HG02970 (cell line): ENCODE results near the gene SMIM38.

Experiments used
- ATAC-seq: cut with Tn5 transposase; IDR thresholded peaks from one replicate; pipeline ENCODE4 v1.9.1; 2021; ENCODE audit warnings: mild to moderate bottlenecking, moderate library complexity, moderate number of reproducible peaks; ENCODE audit not compliant: unreplicated experiment, low FRiP score

SMIM38 gene

DNA sequence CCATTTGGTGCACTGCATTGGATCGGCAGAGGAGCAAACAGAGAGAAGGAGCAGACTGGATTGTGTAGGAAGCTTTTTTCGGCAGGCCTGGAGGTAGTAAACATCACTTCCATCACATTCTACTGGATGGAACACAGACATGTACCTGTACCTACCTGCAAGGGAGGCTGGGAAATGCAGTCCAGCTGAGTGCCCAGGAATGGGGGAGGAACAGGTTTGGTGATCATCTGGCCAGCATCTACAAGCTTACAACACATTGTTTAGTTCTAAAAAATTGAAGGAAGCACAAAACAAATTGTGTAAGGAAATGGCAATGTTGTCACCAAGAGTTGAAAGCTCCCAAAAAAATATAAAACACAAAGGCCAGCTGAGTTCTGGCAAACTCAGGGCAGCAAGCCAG lies 19.1 kb downstream of the SMIM38 start:
- no peak for ATAC-seq

GRCh38 chr11:69178819-69179482 lies 23.2 kb downstream of the SMIM38 start:
- ATAC-seq, result no peak

DNA sequence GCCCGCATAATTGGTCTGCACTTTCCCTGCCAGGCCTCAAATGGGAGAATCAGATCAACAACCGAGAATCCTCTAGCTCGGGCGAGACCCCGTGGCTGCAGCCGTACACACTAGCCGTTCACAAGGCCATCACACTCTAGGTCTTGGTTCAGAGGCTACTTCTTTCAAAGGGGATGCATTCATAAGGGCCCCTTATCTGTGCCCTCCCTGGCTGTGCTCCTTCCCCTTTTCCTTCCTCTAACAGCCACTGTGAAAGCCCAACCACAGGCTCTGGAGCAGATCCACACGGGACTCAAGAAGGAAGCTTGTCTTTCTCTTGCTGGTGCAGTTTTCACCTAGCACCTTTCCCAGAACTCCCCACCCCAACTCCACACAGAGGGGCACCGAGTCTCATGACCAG lies 24.5 kb downstream of the SMIM38 start:
- ATAC-seq, result no peak

DNA sequence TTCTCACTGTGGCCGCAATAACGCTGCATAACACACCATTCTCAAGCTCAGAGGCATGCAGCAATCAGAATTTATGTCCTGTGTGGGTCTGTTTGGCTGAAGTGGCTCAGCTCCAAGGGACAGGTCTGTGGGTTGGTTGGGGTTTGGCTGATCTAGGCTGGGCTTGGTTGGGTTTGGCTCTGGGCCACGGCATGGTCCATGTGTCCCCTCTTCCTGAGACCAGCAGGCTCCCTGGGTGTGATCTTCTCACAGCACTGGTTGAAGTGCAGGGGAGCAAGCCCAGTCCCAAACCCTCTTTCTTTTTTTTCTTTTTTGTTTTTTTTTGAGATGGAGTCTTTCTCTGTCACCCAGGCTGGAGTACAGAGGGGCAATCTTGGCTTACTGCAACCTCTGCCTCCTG lies 25.0 kb downstream of the SMIM38 start:
- no peak for ATAC-seq

- no peak for ATAC-seq
These were observed 27.9 kb downstream of the SMIM38 start for GRCh38 chr11:69183613-69184012.

- ATAC-seq, result no peak
These were observed 30.9 kb downstream of the SMIM38 start for GRCh38 chr11:69186316-69187260.

- ATAC-seq, result no peak
These were observed 31.9 kb downstream of the SMIM38 start for GRCh38 chr11:69187540-69188065.

DNA sequence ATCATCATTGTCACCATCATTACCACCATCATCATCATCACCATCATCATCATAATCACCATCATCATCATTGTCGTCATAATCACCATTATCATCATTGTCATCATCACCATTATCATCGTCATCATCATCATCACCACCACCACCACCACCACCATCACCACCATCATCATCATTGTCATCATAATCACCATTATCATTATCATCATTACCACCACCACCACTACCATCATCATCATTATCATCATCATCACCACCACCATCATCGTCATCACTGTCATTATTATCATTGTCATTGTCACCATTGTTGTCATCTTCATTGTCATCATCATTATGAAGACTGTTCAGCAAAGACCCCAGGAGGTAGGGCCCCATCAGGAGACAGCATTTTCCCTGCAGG lies 33.3 kb downstream of the SMIM38 start:
- ATAC-seq, result no peak

DNA sequence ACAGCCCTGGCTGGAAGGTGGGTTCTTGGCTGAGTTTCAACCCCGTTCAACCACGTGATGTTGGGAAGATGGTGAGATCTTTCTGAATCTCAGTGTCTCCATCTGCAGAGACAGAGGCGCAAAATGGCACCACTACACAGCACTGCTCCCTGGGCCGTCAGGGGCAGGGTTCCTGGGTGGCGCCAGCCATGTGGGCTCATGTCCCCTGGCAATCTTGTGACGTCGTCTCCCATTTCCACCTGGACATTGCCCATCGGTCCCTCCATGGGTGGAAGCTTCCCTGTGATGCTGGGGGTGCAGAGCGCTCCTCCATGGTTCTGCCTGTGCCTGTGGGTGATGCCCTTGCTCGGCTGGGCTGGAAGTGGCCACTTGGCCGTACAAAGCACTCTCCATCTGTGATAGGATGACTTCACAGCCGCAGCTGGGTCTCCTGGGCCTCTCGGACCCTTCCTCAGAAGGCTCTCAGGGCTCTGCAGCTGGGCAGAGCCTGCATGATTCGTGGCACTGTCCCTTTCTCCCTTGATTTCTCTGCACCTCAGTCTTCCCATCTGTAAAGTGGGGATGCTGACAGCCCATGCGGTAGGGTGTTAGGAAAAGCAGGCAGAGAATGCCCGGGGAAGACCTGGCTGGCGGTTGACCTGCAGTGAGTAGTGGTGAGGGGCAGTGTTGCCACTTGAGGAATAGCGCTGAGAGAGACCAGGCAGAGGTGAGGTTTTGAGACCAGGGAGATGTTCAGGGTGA lies 35.2 kb downstream of the SMIM38 start:
- no peak for ATAC-seq

DNA sequence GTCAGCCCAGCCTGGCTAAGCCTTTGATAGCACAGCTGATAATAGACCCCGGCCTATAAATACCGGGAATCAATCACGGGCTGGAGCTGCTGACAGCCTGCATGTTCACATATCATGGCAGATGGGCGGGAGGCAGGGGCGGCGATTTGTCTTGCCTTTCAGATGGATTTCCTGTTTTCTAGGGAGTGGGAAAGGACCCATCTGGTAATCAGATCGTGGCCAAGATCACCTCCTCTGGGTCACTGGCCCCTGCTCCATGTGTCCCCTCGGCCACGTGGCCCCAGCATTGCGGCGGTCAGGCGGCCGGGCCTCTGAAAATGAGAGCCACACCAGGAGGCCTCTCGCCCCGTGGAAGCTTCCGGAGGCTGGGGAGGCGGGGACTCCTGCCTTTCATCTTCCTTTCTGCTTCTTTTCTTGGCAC lies 36.6 kb downstream of the SMIM38 start:
- ATAC-seq, result no peak

GRCh38 chr11:69193151-69193550 lies 37.4 kb downstream of the SMIM38 start:
- no peak for ATAC-seq

GRCh38 chr11:69193629-69194028 lies 37.9 kb downstream of the SMIM38 start:
- ATAC-seq, result no peak

- ATAC-seq, result no peak
These were observed 38.7 kb downstream of the SMIM38 start for GRCh38 chr11:69194396-69194795.

- ATAC-seq, result no peak
These were observed 39.2 kb downstream of the SMIM38 start for GRCh38 chr11:69194956-69195355.

GRCh38 chr11:69195824-69196782 lies 40.4 kb downstream of the SMIM38 start:
- no peak for ATAC-seq

- ATAC-seq, result no peak
These were observed 41.0 kb downstream of the SMIM38 start for GRCh38 chr11:69196783-69197169.

GRCh38 chr11:69198891-69199582 lies 43.3 kb downstream of the SMIM38 start:
- ATAC-seq, result no peak

DNA sequence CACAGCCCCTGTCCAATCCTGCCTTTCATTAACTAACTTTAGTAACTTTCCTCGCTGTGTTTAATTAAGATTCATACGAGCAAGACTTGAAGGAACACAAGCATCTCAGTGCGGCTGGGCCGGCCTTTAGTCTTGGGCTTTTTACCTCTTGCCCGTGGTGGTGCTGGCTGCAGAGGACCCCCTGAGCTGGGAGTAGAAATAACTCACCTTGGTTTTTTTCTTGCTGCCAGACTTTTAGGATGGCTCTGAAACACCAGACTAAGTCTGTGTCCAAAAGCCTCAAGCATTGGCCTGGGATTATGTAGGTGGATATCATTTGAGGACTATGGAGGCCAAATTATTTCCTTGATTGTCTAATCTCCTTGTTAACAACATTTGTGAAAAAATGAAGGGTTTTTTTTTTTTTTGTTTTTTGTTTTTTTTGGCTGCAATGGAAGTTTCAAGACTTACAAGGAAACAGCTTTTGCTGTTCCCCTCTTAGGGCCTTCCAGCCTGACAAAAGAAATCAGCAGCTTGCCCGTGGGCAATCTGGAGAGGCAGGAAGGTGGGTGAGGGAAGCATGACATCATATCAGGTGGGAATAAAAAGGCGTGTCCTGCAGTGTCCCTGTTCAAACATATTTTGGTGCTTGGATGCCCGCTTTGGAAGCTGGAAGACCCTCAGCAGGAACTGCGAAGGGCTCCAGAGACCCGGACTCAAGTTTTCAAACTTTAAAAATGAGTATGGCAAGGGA lies 44.0 kb downstream of the SMIM38 start:
- no peak for ATAC-seq
